ELR (cell line): ENCODE results near the gene FZD7.

Experiments
- DNase-seq: peaks from one replicate; pipeline ENCODE4 v3.0.0-alpha.2; 2015; ENCODE audit warnings: low read depth

Gene FZD7

GRCh38 chr2:202033317-202034248, at the start of gene FZD7:
FZD7 (plus strand) TSS chr2:202033855; CDS start chr2:202034648, 793 bp downstream.
- peak; percentile 93 for DNase-seq

- DNase-seq, result no peak
Observed at GRCh38 chr2:201984333-201984732, 49.3 kb upstream of the FZD7 start.

GRCh38 chr2:201984800-201985525, 48.7 kb upstream of the FZD7 start:
- DNase-seq, result no peak

GRCh38 chr2:201985728-201986462, 47.8 kb upstream of the FZD7 start:
- DNase-seq, result peak; percentile 22

- DNase-seq, result no peak
Observed at GRCh38 chr2:201986463-201986735, 47.3 kb upstream of the FZD7 start.

- no peak for DNase-seq
Observed at GRCh38 chr2:201987426-201987825, 46.2 kb upstream of the FZD7 start.

GRCh38 chr2:201990069-201990468, 43.6 kb upstream of the FZD7 start:
- DNase-seq, result no peak

GRCh38 chr2:201992960-201993359, 40.7 kb upstream of the FZD7 start:
- DNase-seq, result no peak

GRCh38 chr2:201994973-201995638, 38.5 kb upstream of the FZD7 start:
- DNase-seq, result no peak

- DNase-seq, result no peak
Observed at GRCh38 chr2:201996006-201996405, 37.6 kb upstream of the FZD7 start.

- DNase-seq, result no peak
Observed at GRCh38 chr2:201996679-201997314, 36.9 kb upstream of the FZD7 start.

GRCh38 chr2:201999279-201999678, 34.4 kb upstream of the FZD7 start:
- no peak for DNase-seq

GRCh38 chr2:202001826-202002225, 31.8 kb upstream of the FZD7 start:
- no peak for DNase-seq

- DNase-seq, result no peak
Observed at GRCh38 chr2:202002381-202002780, 31.3 kb upstream of the FZD7 start.

- DNase-seq, result no peak
Observed at GRCh38 chr2:202005272-202005887, 28.3 kb upstream of the FZD7 start.

- DNase-seq, result no peak
Observed at GRCh38 chr2:202006301-202006700, 27.4 kb upstream of the FZD7 start.

- DNase-seq, result peak; percentile 20
Observed at GRCh38 chr2:202007015-202007982, 26.4 kb upstream of the FZD7 start.

GRCh38 chr2:202007983-202008354, 25.7 kb upstream of the FZD7 start:
- DNase-seq, result no peak

GRCh38 chr2:202009019-202009481, 24.6 kb upstream of the FZD7 start:
- DNase-seq, result no peak

GRCh38 chr2:202009581-202009980, 24.1 kb upstream of the FZD7 start:
- DNase-seq, result no peak
